ENCODE results near the gene HEXIM2. TPM values are rescaled to one million over a fixed set of nuclear protein-coding genes. Genes with fewer than 3 reads are reported as not detected.
A peak's percentile ranks its signal among the peaks of the same experiment; 100 is the strongest.

Gene HEXIM2
- total and polyA plus RNA-seq, 2 of the 13 experiments (the other 11 are each of a cell fraction or from before 2014, with no cell fraction given), result 27.1 to 32.4 TPM

DNA sequence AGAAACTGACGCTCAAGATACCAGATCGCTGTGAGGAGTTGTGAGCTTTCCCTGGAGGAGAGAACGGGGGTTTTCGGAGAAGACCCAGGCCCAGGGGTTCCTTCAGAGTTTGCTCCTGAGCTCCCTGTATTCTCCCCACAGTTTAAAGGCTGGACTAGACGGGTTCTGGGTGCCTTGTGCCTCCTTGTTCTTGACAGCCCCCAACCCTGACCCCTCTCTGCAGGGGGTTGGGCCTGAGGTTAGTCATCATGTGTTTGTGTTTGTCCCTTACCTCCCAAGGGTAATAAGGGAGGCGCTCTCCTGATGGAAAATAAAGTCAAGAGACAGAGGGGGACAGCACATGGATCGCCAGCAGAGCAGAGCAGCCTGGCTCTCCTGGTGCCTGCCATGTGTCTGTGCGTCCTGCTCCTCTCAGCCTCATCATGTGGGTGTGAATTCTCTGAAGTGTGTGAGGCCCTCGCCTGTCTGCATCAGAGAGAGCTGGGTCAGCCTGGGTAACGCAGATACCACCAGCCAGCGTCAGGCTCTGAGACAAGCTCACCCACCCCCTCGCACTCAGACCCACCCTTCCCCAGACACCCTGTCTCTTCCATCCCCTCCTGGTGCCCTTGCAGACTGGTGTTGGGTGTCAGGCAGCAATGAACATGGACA is 8.7 kb downstream of the HEXIM2 start:
- H3K9me3 ChIP-seq (ENCODE audit: low read length), result no peaks in the 10 kb centered on the region
- H4K20me1 ChIP-seq (ENCODE audit: insufficient read depth, low read length), result no peaks in the 10 kb centered on the region
- ATAC-seq, result no peak
- DNase-seq (ENCODE audit: low spot score), result no peak
- peaks cover 56% of the 10 kb centered on the region for H3K4me1 ChIP-seq (ENCODE audit: insufficient read depth, low read length)
- H2AFZ ChIP-seq (ENCODE audit: low read length), result no peak overlapping the region
- 0 out of 6 replicates have a peak overlapping the region, but pooled peaks of 1 of the 3 experiments have one; percentile 68 for H3K4me3 ChIP-seq (replicated peaks in 1 of 3; ENCODE audit: insufficient read depth in 1 of 3, low read depth in 2 of 3, low read length in 3 of 3)
- ChIA-PET POLR2A (interaction anchor here (1.6 to 24.3 kb wide), 11 partner anchors 13 to 59 kb away, joined by 7 to 2487 read pairs (median 36); partner anchors contain the start of genes ACBD4, HEXIM1 and HEXIM2), CTCF (ENCODE audit: low intra/inter-chr PET ratio, low total read pairs) (no interaction called here)
- H3K79me2 ChIP-seq (ENCODE audit: insufficient read depth, low read length), result no peaks in the 10 kb centered on the region
- in situ Hi-C loops (cut with HindIII; ENCODE audit: extremely low pct_ligation_motif_present, low pct_unique_long_range_greater_than_20kb), result no loop called here
- BruUV-seq (replicated peaks), result no TSS peak
- H3K36me3 ChIP-seq (replicated peaks in 1 of 2; ENCODE audit: control insufficient read depth in 1 of 2, insufficient read depth in 2 of 2, low read length in 2 of 2), result peaks cover 10 to 22% of the 10 kb centered on the region in 2 experiments
- H3K9ac ChIP-seq (ENCODE audit: insufficient read depth, low read depth, low read length), result peak overlapping the region; percentile 93
- H3K4me2 ChIP-seq (ENCODE audit: low read depth, low read length), result peak overlapping the region; percentile 100
- WGBS (ENCODE audit: low lambda C conversion rate), result 92% methylated on average over 12 of the region's 12 CpGs
- intact Hi-C loops (cut with micrococcal nuclease; ENCODE audit: unreplicated experiment), result no loop called here
- peak overlapping the region; percentile 97 for H3K27ac ChIP-seq (ENCODE audit: extremely low read length, insufficient read depth, low read length)
- FAIRE-seq, result no peak
- no peaks in the 10 kb centered on the region for H3K27me3 ChIP-seq (ENCODE audit: control insufficient read depth in 1 of 2, insufficient read depth in 2 of 2, low read length in 2 of 2)
- TF ChIP-seq ZNF883 (CRISPR knock-in tag; IDR thresholded peaks at IDR 0.05; ENCODE audit: not compliant biosample characterization) (no peak), HNRNPH1 (optimal IDR thresholded peaks at IDR 0.05; ENCODE audit: low read depth, low read length) (no peak), YEATS2 (CRISPR knock-in tag; IDR thresholded peaks at IDR 0.05; ENCODE audit: borderline replicate concordance) (0 out of 2 replicates have a peak, but pooled peaks have one; percentile 9), ATAD3A (CRISPR knock-in tag; IDR thresholded peaks at IDR 0.05) (no peak), POLR2AphosphoS5 (IDR thresholded peaks at IDR 0.05; ENCODE audit: low read depth, low read length) (0 out of 2 replicates have a peak, but pooled peaks have one; percentile 15), FLYWCH1 (CRISPR knock-in tag; IDR thresholded peaks at IDR 0.05) (no peak), HIVEP1 (CRISPR knock-in tag; IDR thresholded peaks at IDR 0.05) (no peak), ZC3H4 (CRISPR knock-in tag; IDR thresholded peaks at IDR 0.05; ENCODE audit: borderline replicate concordance) (0 out of 2 replicates have a peak, but pooled peaks have one; percentile 18), ARNT2 (CRISPR knock-in tag; IDR thresholded peaks at IDR 0.05; ENCODE audit: low read depth) (no peak), HOXA9 (CRISPR knock-in tag; IDR thresholded peaks at IDR 0.05; ENCODE audit: borderline replicate concordance) (peak; percentile 22; the same call in 1 of the 2 replicates), LBX2 (CRISPR knock-in tag; IDR thresholded peaks at IDR 0.05; ENCODE audit: borderline replicate concordance) (no peak), ZNF75D (CRISPR knock-in tag; IDR thresholded peaks at IDR 0.05; ENCODE audit: borderline replicate concordance) (no peak), ZNF550 (CRISPR knock-in tag; IDR thresholded peaks at IDR 0.05; ENCODE audit: borderline replicate concordance) (0 out of 2 replicates have a peak, but pooled peaks have one; percentile 3), GPN1 (CRISPR knock-in tag; IDR thresholded peaks at IDR 0.05; ENCODE audit: borderline replicate concordance) (0 out of 2 replicates have a peak, but pooled peaks have one; percentile 20), ZSCAN12 (CRISPR knock-in tag; IDR thresholded peaks at IDR 0.05) (no peak), PHF5A (CRISPR knock-in tag; IDR thresholded peaks at IDR 0.05; ENCODE audit: low read depth, unreplicated experiment) (no peak)
- TF ChIP-seq, protein P1, sequence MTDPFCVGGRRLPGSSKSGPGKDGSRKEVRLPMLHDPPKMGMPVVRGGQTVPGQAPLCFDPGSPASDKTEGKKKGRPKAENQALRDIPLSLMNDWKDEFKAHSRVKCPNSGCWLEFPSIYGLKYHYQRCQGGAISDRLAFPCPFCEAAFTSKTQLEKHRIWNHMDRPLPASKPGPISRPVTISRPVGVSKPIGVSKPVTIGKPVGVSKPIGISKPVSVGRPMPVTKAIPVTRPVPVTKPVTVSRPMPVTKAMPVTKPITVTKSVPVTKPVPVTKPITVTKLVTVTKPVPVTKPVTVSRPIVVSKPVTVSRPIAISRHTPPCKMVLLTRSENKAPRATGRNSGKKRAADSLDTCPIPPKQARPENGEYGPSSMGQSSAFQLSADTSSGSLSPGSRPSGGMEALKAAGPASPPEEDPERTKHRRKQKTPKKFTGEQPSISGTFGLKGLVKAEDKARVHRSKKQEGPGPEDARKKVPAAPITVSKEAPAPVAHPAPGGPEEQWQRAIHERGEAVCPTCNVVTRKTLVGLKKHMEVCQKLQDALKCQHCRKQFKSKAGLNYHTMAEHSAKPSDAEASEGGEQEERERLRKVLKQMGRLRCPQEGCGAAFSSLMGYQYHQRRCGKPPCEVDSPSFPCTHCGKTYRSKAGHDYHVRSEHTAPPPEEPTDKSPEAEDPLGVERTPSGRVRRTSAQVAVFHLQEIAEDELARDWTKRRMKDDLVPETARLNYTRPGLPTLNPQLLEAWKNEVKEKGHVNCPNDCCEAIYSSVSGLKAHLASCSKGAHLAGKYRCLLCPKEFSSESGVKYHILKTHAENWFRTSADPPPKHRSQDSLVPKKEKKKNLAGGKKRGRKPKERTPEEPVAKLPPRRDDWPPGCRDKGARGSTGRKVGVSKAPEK (CRISPR knock-in tag; IDR thresholded peaks at IDR 0.05; ENCODE audit: borderline replicate concordance), result no peak
- TF ChIP-seq, protein P2, sequence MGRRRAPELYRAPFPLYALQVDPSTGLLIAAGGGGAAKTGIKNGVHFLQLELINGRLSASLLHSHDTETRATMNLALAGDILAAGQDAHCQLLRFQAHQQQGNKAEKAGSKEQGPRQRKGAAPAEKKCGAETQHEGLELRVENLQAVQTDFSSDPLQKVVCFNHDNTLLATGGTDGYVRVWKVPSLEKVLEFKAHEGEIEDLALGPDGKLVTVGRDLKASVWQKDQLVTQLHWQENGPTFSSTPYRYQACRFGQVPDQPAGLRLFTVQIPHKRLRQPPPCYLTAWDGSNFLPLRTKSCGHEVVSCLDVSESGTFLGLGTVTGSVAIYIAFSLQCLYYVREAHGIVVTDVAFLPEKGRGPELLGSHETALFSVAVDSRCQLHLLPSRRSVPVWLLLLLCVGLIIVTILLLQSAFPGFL (CRISPR knock-in tag; IDR thresholded peaks at IDR 0.05), result no peak
